Omental fat pad (tissue), 4 donors: Measurements from ENCODE around the gene HAVCR1. TPM values are rescaled to one million over a fixed set of nuclear protein-coding genes. Genes with fewer than 3 reads are reported as not detected.

ENCODE experiments used
- ATAC-seq: fragments of 150-250 bp; one replicate; pipeline ENCODE4 v1.9.1; 2016; ENCODE audit warnings: mild to moderate bottlenecking, moderate library complexity; ENCODE audit not compliant: low FRiP score
- DNase-seq: peaks from one replicate; pipeline ENCODE4 v3.0.0-alpha.2; 2019; ENCODE audit warnings: low spot score
- total RNA-seq, 4 donors: library from RNA; depleted of rRNA; stranded (reverse); fragments of >200 nt; gene quantifications; one replicate each; pipeline ENCODE4 v1.1.0, GENCODE V29; 2016
- TF ChIP-seq, protein P1 (sequence below), 3 donors: fragments of 450-650 bp; IDR thresholded peaks; one replicate each; pipeline ENCODE4 v1.5.1; 2016 to 2017; ENCODE audit warnings: antibody characterized with exemption in 3 of 3, mild to moderate bottlenecking in 3 of 3, moderate library complexity in 2 of 3

Gene HAVCR1
- total RNA-seq, 4 donors from 2014 or later: 0.19 to 2.2 (median 1.1) TPM; not detected in 1

DNA sequence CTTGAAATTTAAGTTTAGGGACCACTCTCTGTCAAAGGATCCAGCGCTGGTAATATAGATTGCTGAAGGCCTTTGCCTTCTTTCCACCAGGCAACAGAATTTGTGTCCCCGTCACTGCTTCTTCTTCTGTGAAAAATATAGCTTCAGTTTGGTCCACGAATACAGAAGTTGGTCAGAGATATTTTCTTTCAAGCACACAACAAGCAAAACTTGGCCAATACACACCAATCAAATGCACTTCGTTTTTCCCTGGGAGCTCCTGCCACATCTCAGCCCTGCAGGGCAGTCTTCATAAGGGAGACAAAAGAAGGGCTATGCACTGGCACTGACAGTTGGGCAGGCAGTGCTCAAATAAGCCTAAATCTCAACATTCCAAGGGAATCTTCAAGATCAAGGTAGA, 27.0 kb upstream of the HAVCR1 start:
- TF ChIP-seq, protein P1, sequence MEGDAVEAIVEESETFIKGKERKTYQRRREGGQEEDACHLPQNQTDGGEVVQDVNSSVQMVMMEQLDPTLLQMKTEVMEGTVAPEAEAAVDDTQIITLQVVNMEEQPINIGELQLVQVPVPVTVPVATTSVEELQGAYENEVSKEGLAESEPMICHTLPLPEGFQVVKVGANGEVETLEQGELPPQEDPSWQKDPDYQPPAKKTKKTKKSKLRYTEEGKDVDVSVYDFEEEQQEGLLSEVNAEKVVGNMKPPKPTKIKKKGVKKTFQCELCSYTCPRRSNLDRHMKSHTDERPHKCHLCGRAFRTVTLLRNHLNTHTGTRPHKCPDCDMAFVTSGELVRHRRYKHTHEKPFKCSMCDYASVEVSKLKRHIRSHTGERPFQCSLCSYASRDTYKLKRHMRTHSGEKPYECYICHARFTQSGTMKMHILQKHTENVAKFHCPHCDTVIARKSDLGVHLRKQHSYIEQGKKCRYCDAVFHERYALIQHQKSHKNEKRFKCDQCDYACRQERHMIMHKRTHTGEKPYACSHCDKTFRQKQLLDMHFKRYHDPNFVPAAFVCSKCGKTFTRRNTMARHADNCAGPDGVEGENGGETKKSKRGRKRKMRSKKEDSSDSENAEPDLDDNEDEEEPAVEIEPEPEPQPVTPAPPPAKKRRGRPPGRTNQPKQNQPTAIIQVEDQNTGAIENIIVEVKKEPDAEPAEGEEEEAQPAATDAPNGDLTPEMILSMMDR (IDR thresholded peaks at IDR 0.05): no peak
- ATAC-seq: no peak

DNA sequence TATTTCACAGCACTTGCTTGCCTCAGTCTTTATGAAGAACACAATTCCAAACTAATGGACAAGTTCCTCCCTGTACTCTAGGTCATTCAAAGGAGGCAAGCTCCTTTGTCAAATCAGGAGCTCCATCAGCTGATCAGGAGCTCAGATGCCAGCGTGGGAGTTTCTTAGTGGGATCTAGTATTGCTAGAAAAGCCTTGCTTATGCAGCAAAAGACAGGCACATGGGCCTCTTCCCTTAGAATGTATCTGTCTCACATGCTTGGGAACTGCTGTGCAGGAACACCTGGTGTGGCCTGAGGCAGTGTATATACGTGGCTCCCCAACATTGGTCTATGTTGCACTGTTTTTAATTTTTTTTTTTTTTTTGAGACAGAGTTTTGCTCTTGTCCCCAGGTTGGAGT, 21.4 kb upstream of the HAVCR1 start:
- ATAC-seq (no peak), DNase-seq (no peak)
- TF ChIP-seq, protein P1 (IDR thresholded peaks at IDR 0.05): no peak

More for the DNA sequence above, 27.0 kb upstream of the HAVCR1 start:
- DNase-seq: no peak

DNA sequence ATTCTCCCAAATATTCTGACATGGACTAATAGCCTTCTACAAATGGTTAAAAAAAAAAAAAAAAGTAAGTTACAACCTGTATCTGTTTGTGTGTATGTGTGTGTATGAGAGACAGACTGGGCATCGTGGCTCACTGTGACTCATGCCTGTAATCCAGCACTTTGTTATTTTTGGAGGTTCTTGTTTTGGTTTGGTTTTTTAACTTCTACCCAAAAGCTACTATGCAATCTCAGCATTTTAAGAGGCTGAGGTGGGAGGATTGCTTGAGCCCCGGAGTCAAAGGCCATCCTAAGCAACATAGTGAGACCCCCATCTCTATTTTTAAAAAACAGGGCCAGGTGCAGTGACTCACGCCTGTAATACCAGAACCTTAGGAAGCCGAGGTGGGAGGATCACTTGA, 17.6 kb upstream of the HAVCR1 start:
- ATAC-seq (no peak), DNase-seq (no peak)
- TF ChIP-seq, protein P1 (IDR thresholded peaks at IDR 0.05): no peak

DNA sequence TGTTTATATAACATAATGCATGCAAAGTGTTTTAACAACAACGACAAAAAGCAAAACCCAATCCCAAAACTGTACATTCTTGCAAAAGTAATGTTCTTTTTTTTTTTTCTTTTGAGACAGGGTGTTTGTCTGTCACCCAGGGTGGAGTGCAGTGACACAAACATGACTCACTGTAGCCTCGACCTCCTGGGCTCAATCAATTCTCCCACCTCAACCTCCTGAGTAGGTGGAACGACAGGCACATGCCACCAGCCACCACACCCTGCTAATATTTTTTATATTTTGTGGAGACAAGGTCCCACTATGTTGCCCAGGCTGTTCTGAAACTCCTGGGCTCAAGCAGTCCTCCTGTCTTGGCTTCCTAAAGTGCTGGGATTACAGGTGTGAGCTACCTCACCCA, 13.6 kb upstream of the HAVCR1 start:
- no peak for ATAC-seq
- DNase-seq: no peak
- TF ChIP-seq, protein P1 (IDR thresholded peaks at IDR 0.05): no peak

DNA sequence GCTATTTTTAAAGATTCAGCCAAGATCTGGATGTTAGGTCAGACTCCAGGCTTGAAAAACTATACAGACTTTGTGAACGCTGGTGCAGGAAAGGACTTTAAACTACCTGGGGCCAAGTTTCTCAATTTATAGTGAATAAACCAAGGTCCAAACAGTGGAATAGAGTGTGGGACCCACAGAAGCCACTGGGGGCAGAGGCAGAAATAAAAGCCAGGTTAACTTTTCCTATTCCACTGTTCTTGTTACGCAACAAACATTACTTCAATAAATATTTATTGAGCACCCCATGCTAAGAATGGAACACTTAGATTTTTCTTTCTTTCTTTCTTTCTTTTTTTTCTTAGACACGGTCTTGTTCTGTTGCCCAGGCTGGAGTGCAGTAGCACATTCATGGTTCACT, 11.0 kb upstream of the HAVCR1 start:
- ATAC-seq (no peak), DNase-seq (no peak)
- TF ChIP-seq, protein P1 (IDR thresholded peaks at IDR 0.05): no peak

DNA sequence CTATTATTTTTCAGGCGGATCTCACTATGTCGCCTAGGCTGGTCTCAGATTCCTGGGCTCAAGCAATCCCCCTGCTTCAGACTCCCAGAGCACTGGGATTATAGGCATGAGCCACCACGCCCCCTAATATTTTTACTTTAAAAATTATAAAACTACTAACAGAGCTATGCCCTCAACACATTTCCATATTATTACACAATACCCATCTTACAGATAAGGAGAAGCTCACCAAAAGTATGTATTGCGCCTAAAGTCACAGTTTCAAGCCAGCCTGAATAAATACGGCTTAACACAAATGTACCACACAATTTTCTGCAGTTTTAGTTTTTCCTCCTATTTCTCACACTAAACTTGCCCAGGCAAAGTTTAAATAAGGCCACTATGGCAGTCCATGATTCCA, 9.9 kb upstream of the HAVCR1 start:
- no peak for DNase-seq
- no peak for ATAC-seq
- TF ChIP-seq, protein P1 (IDR thresholded peaks at IDR 0.05): no peak

DNA sequence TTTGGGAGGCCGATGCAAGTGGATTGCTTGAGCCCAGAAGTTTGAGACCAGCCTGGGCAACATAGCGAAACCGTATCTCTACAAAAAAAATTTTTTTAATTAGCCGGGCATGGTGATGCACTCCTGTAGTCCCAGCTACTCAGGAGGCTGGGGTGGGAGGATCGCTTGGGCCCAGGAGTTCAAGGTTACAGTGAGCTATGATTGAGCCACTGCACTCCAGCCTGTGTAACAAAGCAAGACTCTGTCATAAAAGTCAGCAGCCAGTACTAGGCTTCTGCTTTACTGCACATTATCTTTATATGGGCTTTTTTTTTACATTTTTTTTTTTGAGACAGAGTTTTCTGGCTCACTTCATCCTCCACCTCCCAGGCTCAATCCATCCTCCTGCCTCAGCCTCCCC, 9.4 kb upstream of the HAVCR1 start:
- TF ChIP-seq, protein P1 (IDR thresholded peaks at IDR 0.05): no peak
- ATAC-seq (no peak), DNase-seq (no peak)
